Measurements from ENCODE around the gene PITX2. TPM values are rescaled to one million over a fixed set of nuclear protein-coding genes. Genes with fewer than 3 reads are reported as not detected.

The PITX2 gene
- total RNA-seq, 1 experiment from 2014 or later, result 24.9 TPM

GRCh38 chr4:110669663-110670062, 46.8 kb upstream of the PITX2 start (continued):
- TF ChIP-seq SMAD3 (CRISPR knock-in tag; IDR thresholded peaks at IDR 0.05; ENCODE audit: borderline replicate concordance) (no peak), SMAD4 (CRISPR knock-in tag; IDR thresholded peaks at IDR 0.05) (no peak)
- TF ChIP-seq, protein P1, sequence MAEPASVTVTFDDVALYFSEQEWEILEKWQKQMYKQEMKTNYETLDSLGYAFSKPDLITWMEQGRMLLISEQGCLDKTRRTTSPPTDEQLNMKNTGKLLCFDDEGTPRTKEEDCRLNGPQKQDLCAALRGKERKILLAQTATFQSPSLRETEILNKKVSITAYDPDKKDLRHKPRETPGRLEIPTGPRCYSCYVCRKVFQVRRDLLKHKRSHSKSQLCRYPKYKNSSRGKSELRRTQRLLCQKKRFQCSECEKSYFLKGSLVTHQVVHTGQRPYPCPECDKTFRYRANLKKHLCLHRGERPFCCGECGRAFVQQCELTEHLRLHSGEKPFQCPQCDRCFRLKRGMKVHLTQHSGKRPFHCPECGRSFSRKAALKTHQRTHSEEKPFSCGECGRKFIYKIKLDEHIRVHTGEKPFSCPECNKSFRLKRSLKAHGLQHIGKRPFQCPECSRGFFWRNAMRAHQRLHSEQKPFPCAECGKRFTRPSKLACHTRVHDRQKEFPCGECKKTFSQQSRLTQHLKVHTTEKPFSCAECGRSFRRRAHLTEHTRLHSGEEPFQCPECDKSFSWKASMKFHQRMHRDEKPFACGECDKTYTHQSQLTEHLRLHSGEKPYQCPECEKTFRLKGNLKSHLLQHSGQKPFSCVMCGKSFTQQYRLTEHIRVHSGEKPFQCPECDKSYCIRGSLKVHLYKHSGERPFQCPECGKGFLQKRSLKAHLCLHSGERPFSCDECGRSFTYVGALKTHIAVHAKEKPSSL (CRISPR knock-in tag; conservative IDR thresholded peaks at IDR 0.05), result no peak
- TF ChIP-seq, protein P2, sequence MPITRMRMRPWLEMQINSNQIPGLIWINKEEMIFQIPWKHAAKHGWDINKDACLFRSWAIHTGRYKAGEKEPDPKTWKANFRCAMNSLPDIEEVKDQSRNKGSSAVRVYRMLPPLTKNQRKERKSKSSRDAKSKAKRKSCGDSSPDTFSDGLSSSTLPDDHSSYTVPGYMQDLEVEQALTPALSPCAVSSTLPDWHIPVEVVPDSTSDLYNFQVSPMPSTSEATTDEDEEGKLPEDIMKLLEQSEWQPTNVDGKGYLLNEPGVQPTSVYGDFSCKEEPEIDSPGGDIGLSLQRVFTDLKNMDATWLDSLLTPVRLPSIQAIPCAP (CRISPR knock-in tag; IDR thresholded peaks at IDR 0.05), result no peak

- no peaks in the 10 kb centered on the region for H3K27me3 Mint-ChIP-seq (ENCODE audit: low read depth)
- no peaks in the 10 kb centered on the region for H3K9me3 Mint-ChIP-seq
- no peak for TF ChIP-seq ELF4 (CRISPR knock-in tag; IDR thresholded peaks at IDR 0.05; ENCODE audit: low read depth)
- H3K4me3 Mint-ChIP-seq, result no peak overlapping the region
- H3K36me3 Mint-ChIP-seq, result no peaks in the 10 kb centered on the region
- ChIA-PET CTCF (no interaction called here), POLR2A (no interaction called here)
- H3K4me1 Mint-ChIP-seq, result no peaks in the 10 kb centered on the region
- ATAC-seq (no peak), DNase-seq (ENCODE audit: low spot score) (no peak)
- no peak overlapping the region for H3K27ac Mint-ChIP-seq
These were observed 45.8 kb upstream of the PITX2 start for GRCh38 chr4:110668463-110669235.

- ChIA-PET POLR2A (no interaction called here), CTCF (no interaction called here)
- DNase-seq (ENCODE audit: low spot score) (no peak), ATAC-seq (no peak)
- no peak for TF ChIP-seq CREB1 (CRISPR knock-in tag; IDR thresholded peaks at IDR 0.05)
- no peak for TF ChIP-seq GRHL2 (CRISPR knock-in tag; IDR thresholded peaks at IDR 0.05; ENCODE audit: insufficient replicate concordance, severe bottlenecking)
- TF ChIP-seq CTCF (IDR thresholded peaks at IDR 0.05), result no peak
- TF ChIP-seq E2F1 (CRISPR knock-in tag; IDR thresholded peaks at IDR 0.05), result no peak
- TF ChIP-seq EMX1 (CRISPR knock-in tag; IDR thresholded peaks at IDR 0.05), result no peak
- Mint-ChIP-seq H3K27me3 (ENCODE audit: low read depth) (no peaks in the 10 kb centered on the region), H3K36me3 (no peaks in the 10 kb centered on the region), H3K27ac (no peak overlapping the region), H3K4me3 (no peak overlapping the region), H3K4me1 (no peaks in the 10 kb centered on the region), H3K9me3 (no peaks in the 10 kb centered on the region)
These were observed 44.8 kb upstream of the PITX2 start for GRCh38 chr4:110667670-110668069.

DNA sequence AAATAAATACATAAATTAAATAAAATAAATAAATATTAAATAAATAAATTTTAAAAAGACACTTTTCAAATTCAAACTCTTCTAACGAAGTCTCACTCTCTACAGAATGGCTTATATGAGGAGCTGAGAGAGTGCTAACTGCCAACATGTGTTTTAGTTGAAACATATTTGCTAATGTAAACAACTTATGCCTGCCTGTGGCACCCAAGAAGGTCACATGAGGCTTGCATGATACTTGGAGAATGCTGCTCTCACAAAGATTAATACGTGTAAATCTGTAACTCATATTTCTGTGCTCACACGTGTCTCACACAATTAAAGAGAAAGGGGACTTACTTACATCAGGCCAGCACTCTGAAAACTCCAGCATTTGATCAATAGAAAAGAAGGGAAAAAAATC, 43.2 kb upstream of the PITX2 start:
- POLR2A ChIA-PET, result interaction anchor here (0.7 kb wide), 1 partner anchor 132 kb away, joined by 3 read pairs; no protein-coding TSS in a partner anchor
- Mint-ChIP-seq H3K9me3 (no peaks in the 10 kb centered on the region), H3K4me1 (no peaks in the 10 kb centered on the region), H3K27ac (no peak overlapping the region), H3K36me3 (no peaks in the 10 kb centered on the region), H3K4me3 (no peak overlapping the region), H3K27me3 (ENCODE audit: low read depth) (no peaks in the 10 kb centered on the region)
- ATAC-seq, result no peak
- DNase-seq (ENCODE audit: low spot score), result no peak
- CTCF ChIA-PET, result no interaction called here
- TF ChIP-seq HMGA2 (CRISPR knock-in tag; IDR thresholded peaks at IDR 0.05) (peak; percentile 67), RELA (CRISPR knock-in tag; IDR thresholded peaks at IDR 0.05; ENCODE audit: borderline replicate concordance) (no peak)
